GM13977 (cell line): ENCODE measurements around the gene CFAP107.

ENCODE experiments used
- DNase-seq: peaks from one replicate; pipeline ENCODE4 v3.0.0; 2012; ENCODE audit warnings: low spot score
- in situ Hi-C: fragments of 300-500 bp; cut with MboI; formaldehyde crosslinking; loops from one replicate; pipeline ENCODE4 v1.12.0; 2022; ENCODE audit warnings: low sequenced_read_pairs, low pct_unique_long_range_greater_than_20kb, mixed read lengths, inconsistent platforms; ENCODE audit not compliant: unreplicated experiment
- TF ChIP-seq, protein P1 (sequence below): IDR thresholded peaks from 2 replicates; pipeline ENCODE4 v1.5.1; 2012; ENCODE audit warnings: mild to moderate bottlenecking, control low read depth; ENCODE audit not compliant: insufficient read depth; ENCODE audit errors: extremely low read depth, missing control alignments

Gene CFAP107, protein sequence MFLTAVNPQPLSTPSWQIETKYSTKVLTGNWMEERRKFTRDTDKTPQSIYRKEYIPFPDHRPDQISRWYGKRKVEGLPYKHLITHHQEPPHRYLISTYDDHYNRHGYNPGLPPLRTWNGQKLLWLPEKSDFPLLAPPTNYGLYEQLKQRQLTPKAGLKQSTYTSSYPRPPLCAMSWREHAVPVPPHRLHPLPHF

DNA sequence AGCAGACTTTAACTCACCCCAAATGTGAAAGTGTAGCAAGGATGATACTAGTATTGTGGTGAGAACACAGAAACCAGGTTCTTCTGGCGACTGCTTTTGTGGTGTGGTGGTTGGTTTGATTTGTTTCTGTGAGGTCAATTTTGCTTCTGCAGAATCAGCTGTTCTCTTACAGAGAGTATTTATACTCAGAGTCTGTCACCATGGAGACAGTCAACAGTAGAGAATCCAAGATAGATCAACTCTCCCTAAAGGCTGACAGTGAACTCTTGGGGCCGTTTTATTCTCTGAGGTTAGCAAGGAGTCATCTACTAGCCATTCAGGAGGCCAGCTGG is at the start of gene CFAP107:
Gene CFAP107, plus strand, starts transcription at position 209 of the 332 bp plus-strand sequence. CDS start 231 bp downstream, outside the sequence.
- TF ChIP-seq, protein P1, sequence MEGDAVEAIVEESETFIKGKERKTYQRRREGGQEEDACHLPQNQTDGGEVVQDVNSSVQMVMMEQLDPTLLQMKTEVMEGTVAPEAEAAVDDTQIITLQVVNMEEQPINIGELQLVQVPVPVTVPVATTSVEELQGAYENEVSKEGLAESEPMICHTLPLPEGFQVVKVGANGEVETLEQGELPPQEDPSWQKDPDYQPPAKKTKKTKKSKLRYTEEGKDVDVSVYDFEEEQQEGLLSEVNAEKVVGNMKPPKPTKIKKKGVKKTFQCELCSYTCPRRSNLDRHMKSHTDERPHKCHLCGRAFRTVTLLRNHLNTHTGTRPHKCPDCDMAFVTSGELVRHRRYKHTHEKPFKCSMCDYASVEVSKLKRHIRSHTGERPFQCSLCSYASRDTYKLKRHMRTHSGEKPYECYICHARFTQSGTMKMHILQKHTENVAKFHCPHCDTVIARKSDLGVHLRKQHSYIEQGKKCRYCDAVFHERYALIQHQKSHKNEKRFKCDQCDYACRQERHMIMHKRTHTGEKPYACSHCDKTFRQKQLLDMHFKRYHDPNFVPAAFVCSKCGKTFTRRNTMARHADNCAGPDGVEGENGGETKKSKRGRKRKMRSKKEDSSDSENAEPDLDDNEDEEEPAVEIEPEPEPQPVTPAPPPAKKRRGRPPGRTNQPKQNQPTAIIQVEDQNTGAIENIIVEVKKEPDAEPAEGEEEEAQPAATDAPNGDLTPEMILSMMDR: no peak
- in situ Hi-C loops: no loop called here
- peak; percentile 21 for DNase-seq

DNA sequence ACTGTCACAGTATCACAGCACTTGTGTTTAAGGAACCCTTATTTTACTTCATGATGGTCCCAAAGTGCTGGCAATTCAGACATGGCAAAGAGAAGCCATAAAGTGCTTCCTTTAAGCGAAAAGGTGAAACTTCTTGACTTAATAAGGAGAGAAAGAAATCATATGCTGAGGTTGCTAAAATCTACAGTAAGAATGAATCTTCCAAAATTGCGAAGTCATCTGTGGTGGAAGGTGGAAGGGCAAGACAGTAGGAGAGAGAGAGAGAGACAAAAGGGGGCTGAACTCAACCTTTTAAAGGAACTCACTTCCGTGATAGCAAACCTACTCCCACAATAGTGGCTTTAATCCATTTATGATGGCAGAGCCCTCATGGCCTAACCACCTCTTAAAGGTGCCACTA is 49.3 kb upstream of the CFAP107 start:
- DNase-seq: no peak
- TF ChIP-seq, protein P1: no peak
- in situ Hi-C loops: no loop called here

DNA sequence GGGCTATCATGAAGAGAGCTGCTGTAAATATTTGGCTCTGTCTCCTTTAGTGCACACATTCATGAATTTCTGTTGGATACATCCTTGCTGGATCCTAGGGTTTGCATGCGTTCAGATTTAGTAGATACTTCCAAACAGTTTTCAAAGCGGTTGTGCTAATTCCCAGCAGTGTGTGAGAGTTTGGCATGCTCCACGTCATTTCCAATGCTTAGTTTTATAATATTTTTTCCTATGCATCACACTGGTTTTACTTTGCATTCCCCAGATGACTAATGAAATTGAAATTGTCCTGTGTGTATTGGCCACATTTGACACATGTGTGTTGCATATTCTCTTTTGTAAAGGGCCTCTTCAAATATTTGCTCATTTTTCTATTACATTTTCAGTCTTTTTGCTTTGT is 48.6 kb upstream of the CFAP107 start:
- in situ Hi-C loops: no loop called here
- DNase-seq: no peak
- TF ChIP-seq, protein P1: no peak

DNA sequence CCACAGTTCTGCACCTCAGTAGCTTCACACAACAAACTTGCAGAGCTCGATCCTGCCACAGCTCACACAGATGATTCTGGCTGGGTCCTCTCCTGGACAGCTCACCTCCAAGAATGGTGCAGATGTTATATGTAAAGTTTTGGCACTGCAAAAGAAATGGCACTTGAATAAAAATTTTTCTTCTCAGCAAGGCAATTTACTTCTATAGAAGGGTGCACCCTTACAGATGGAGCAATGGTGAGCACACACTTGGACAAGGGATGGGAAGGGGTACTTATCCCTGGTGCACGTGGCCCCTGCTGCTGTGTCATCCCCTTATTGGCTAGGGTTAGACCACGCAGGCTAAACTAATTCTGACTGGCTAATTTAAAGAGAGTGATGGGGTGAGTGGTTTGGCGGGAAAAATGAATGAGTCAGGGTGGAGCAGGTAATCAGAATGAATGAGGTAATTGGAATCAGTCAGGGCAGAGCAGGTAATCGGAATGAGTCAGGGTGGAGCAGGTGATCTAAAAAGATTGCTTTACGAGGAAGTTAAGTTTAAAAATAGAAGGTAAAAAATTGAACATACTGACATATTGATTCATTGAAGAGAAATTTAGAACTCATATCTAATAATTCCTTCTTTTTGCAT is 42.1 kb upstream of the CFAP107 start:
- in situ Hi-C loops: no loop called here
- TF ChIP-seq, protein P1: no peak
- no peak for DNase-seq

DNA sequence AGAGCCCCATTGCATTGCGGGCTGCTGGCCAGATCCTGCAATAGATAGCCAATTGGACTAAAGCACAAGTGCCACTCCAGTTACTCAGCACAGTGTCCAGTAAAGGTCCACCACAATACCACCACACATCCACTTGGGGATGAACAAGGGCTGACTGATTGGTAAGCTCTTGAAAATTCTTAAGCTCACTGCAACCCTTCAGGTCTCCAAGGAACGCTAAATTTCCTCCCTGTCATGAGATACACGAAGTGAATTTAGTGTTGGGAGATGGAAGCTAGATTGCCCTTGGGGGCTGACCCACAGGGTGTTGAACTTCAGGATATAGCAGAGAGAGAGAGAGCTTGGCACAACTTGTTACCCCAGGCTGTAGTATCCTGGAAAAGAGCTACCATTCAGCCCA is 39.9 kb upstream of the CFAP107 start:
- in situ Hi-C loops: no loop called here
- TF ChIP-seq, protein P1: no peak
- DNase-seq: no peak

DNA sequence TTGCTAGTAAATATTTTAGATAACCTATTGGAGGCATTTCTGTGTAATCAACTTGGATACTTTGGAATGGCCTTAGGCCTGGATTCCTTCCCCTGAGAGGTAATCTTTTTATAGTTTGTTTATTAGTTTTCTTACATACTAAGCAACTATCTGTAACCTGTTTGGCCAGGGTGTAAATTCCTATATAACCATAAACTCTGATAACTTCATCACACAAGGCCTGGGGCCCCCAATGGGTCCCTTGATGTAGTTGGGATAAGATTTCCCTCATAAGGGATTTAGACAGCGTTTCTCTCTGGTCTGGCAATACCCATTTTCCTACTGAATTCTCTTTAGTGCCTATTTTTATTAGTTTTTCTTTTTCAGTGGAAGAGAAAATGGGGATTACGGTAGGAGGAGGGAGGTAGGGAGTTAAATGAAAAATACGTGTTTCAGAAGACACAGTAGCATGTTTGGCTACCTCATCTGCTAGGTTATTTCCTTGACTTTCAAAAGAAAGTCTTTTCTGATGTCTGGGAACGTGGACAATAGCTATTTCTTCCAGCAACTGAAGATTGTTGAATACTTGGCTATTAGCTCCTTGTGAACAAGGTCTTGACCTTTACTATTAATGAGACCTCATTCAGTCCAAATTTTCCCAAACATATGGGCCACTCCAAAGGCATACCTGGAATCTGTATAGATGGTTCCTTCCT is 37.5 kb upstream of the CFAP107 start:
- in situ Hi-C loops: no loop called here
- TF ChIP-seq, protein P1: no peak
- no peak for DNase-seq
